DMS 273 treated with DMSO at 0.1 percent for 48 hours (cell line): Measurements from ENCODE around the gene OSM.
"Not testable (repeated sequence)": the region's sequence is repeated elsewhere in the genome, so short reads cannot be mapped to it uniquely, and the experiment has no call there.

Experiments
- DNase-seq: peaks from one replicate; lab custom pipeline; 2025; lab: John Stamatoyannopoulos, UW

Gene OSM

GRCh38 chr22:30244641-30245040, 22.0 kb downstream of the OSM start:
- no peak for DNase-seq

GRCh38 chr22:30244066-30244465, 22.6 kb downstream of the OSM start:
- no peak for DNase-seq

DNA sequence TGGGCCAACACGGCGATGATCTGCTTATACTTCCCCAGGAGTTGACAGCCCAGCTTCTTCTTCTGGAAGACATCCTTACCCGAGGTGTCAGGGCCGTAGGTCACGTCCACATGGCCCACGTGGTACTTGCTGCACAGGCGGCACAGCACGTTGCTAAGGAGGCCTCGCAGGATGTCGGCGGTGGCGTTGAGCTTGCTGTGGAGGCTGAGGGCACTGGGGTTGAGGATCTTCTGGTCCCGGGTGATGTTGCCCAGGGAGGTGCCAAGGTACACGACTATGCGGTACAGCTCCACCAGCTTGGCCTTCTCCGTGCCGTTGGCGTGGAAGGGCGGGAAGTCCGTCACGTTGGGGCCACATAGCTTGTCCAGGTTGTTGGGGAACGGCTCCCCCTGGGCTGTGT, 23.0 kb downstream of the OSM start:
- DNase-seq: no peak

DNA sequence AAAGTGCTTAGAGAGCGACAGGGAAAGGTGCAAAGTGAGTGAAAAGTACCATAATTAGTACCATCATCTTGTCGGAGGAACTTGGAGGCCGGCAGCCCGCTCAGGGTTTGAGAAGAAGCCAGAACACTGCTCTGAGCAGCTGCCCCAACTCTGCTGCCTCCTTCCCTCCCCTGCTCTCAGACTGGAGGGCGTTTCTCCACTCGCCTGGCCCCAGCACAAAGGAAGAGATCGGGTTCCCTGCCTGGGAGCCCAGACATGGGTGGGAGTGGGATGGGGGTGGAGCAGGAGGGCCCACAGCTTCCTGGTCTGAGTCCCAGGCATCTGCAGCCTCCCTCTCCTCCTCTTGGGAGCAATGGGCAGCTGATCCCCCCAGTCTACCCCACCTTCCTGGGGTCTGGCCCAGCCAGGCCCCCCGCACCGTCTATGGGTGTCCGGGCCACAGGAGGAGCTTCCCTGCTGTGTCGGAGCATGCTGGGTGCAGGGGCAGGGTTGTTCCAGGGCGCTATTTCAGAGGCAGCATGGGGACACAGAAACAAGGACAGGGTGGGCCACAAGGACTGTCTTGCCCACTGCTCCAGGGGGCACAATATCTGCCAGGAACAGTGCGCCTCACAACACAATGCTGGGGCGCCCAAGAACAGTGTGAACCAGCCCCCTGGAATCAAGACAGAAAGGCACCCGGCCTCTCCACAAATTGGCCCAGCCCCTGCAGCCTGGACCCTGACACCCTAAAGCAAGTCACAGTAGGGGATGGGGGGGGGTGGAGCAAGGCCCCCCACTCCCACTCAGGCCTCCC, 24.9 kb downstream of the OSM start:
- DNase-seq: no peak

- no peak for DNase-seq
Measured at GRCh38 chr22:30240541-30241417, 25.9 kb downstream of the OSM start.

- no peak for DNase-seq
Measured at GRCh38 chr22:30239488-30240405, 26.9 kb downstream of the OSM start.

- no peak for DNase-seq
Measured at GRCh38 chr22:30238661-30239487, 27.8 kb downstream of the OSM start.

DNA sequence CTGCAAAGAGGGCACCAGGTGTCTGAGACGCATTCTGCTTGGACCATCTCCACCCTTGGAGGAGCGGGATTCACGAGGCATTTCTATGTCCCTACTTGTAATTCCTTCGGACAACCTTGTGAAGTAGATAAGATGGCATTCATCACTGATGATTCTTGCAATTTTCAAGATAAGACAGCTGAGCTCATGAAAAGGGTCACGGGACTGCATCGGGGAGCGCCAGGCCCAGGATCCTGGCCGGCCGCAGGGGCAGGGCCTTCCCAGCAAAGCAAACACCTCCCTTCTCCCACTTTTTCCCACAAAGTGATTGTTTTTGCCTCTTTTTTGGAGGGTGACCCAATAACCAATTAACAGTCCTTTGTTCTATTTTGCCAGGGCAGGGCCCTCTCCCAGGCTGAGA, 28.5 kb downstream of the OSM start:
- no peak for DNase-seq

DNA sequence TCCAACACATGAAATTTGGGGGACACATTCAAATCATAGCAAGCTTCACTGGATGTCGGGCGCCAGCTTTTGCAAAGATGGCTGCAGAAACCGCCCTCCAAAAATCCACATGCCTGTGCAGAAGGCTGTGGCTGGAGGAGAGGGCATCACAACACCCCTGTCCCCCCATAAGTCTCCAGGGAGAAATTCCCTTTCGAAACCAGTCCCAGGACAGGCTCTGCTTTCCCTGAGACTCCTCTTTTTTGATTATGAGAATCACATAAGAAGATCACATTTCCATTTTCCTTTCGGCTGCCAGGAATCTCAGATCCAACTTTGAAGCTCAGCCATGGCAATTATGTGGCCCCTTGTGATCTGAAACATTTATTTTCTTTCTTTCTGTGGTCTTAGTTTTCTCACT, 29.8 kb downstream of the OSM start:
- DNase-seq: no peak

DNA sequence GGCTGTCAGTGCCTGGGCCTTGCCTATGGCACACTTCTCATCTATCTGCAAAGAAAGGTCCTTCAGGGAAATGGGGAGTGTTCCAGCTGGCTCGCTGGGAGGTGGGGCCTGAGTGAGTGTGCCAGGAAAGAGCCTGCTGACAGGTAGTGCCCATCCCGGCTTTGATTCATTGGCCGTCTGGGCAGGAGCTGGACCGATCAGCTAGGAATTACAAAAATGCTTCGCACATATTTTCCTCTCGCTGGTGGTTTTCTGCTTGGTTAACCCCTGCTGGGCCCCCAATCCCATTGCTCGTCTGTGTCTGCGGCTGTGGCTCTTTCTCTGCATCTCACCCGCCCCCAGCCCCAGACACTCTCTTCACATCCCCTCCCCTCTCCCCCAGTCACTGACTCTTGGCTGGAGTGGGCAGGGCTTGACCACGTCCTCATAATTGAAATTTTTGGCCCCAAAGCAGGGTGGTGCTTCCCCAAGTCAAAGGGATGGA, 30.9 kb downstream of the OSM start:
- DNase-seq: no peak

- peak; percentile 72 for DNase-seq
Measured at GRCh38 chr22:30234786-30235470, 31.7 kb downstream of the OSM start.

GRCh38 chr22:30234325-30234724, 32.3 kb downstream of the OSM start:
- not testable (repeated sequence) for DNase-seq

DNA sequence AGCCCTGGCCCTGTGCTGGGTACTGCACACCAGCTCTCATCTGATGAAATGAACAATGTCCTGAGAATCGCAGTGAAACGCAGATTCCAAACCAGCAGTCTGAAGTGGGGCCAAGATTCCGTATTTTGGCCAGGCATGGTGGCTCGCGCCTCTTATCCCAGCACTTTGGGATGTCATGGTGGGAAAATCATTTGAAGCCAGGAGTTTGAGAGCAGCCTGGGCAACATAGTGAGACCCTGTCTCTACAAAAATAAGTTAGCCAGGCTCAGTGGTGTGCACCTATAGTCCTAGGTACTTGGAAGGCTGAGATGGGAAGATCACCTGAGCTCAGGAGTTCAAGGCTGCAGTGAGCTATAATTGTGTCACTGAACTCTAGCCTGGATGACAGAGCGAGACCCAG, 33.1 kb downstream of the OSM start:
- DNase-seq: no peak

DNA sequence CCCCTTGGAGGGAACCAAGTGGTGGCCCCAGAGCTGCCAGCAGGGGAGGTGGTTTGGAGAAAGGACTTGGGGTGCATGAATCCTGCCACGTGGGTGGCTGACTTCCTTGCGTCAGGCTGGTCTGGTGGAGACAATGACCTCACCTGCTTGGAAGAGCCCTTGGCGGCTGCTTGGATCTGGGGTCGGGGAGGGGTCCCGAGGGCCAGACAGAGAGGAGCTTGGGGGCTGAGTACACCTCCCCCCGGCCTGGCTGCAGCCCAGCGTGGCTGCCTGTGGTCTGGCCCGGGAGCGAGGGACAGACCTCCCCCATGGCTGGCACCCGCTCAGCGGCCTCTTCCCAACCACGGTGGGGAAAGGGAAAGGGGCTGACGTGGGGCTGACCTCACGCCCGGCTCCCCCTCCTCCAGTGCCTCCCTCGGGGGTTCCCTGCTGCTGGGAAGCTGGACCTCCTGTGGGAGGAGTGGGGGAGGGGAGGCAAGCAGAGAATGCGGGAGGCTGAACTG, 33.9 kb downstream of the OSM start:
- no peak for DNase-seq

DNA sequence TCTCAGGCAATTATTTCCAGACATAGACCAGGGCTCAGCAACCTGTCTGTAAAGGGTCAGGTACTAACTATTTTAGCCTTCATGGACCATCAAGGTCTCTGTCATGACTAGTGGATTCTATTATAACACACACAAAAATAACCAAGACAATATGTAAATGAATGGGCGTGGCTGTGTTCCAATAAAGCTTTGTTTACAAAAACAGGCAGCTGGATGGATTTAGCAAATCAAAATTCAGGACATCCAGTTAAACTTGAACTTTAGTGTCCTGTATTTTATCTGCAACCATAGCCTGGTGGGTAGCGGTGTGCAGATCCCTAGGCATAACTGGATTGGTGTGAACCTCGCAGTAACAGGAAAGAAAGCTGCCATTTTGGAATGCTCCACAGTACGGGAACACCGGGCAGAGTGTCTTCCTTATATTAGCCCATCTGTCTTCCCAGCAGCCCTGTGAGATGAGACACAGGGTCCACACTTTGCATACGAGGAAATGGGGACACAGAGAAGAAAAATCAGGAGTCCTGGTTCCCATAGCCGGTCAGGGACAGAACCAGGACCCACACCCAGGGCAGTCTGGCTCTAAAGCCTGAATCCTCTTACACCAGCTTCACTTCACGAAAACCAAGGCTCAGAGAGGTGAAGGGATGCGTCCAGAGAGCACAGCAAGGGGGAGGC, 35.7 kb downstream of the OSM start:
- DNase-seq: no peak

DNA sequence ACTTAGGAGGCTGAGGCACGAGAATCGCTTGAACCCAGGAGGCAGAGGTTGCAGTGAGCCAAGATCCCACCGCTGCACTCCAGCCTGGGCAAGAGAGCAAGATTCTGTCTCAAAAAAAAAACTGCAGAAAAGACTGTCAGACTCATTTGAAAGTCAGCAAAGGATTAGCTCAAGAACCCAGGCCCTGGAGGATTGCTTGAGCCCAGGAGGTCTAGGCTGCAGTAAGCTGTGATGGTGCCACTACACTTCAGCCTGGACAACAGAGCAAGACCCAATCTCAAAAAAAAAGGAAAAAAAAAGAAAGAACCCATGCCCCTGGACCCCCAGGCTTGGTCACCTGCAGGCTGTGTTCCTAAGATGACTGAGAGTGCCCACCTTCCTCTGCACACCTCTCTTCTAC, 36.3 kb downstream of the OSM start:
- no peak for DNase-seq

GRCh38 chr22:30228509-30229359, 37.9 kb downstream of the OSM start:
- no peak for DNase-seq

- DNase-seq: no peak
Measured at GRCh38 chr22:30227438-30228228, 39.0 kb downstream of the OSM start.
